Activated T-helper 1 cell treated with anti-CD3 and anti-CD28 coated beads, Interleukin-12 subunit alpha, Interleukin-12 subunit beta, Interleukin-2, Interleukin-4 antibody, amounts not matched to agents 30 ng/mL and 10 ng/mL and 1 ng/mL, durations not matched to agents 14 hours and 24 hours and 36 hours (primary cell): ENCODE results near the gene ZNF624. TPM values are rescaled to one million over a fixed set of nuclear protein-coding genes. Genes with fewer than 3 reads are reported as not detected.

Source experiments
- DNase-seq: peaks from one replicate; pipeline ENCODE4 v3.0.0; 2021; ENCODE audit warnings: low spot score
- H3K27ac Mint-ChIP-seq: one replicate; pipeline ENCODE4 v1.8.0; 2021; ENCODE audit warnings: mild to moderate bottlenecking, mixed read lengths
- H3K27me3 Mint-ChIP-seq: one replicate; pipeline ENCODE4 v1.8.0; 2022; ENCODE audit warnings: mild to moderate bottlenecking, moderate library complexity, mixed read lengths; ENCODE audit not compliant: insufficient read depth
- H3K36me3 Mint-ChIP-seq: one replicate; pipeline ENCODE4 v1.8.0; 2021; ENCODE audit warnings: low read depth, mixed read lengths
- H3K4me1 Mint-ChIP-seq: one replicate; pipeline ENCODE4 v1.8.0; 2021; ENCODE audit warnings: low read depth, mixed read lengths
- H3K4me3 Mint-ChIP-seq: one replicate; pipeline ENCODE4 v1.8.0; 2021; ENCODE audit warnings: mild to moderate bottlenecking, moderate library complexity, mixed read lengths
- H3K9me3 Mint-ChIP-seq: one replicate; pipeline ENCODE4 v1.8.0; 2021; ENCODE audit warnings: mixed read lengths
- intact Hi-C: fragments of 100-400 bp; cut with micrococcal nuclease; formaldehyde crosslinking; loops from one replicate; pipeline ENCODE4 v1.15.1; 2024
- total RNA-seq: library from RNA; stranded (reverse); gene quantifications from 2 replicates; pipeline ENCODE4 v1.2.3, GENCODE V29; 2022

The ZNF624 gene
- total RNA-seq, 1 donor from 2014 or later = 2.0 TPM

GRCh38 chr17:16584273-16584995, 69.2 kb downstream of the ZNF624 start:
- DNase-seq = peak; percentile 87
- Mint-ChIP-seq H3K4me1 (peaks cover 20% of the 10 kb centered on the region), H3K9me3 (peaks cover 4% of the 10 kb centered on the region), H3K36me3 (peaks cover 2% of the 10 kb centered on the region), H3K27ac (peak overlapping the region; percentile 15), H3K27me3 (peaks cover 32% of the 10 kb centered on the region), H3K4me3 (peak overlapping the region; percentile 80)
- intact Hi-C loops = loop anchor here (1.0 kb wide), 3 partner anchors 15 to 146 kb away; partner anchors contain the start of gene ZNF287

- peaks cover 2% of the 10 kb centered on the region for H3K36me3 Mint-ChIP-seq
- H3K9me3 Mint-ChIP-seq = peaks cover 8% of the 10 kb centered on the region
- peak overlapping the region; percentile 80 for H3K4me3 Mint-ChIP-seq
- intact Hi-C loops = loop anchor here (1.0 kb wide), 3 partner anchors 14 to 145 kb away; partner anchors contain the start of gene ZNF287
- H3K27me3 Mint-ChIP-seq = peaks cover 32% of the 10 kb centered on the region
- H3K4me1 Mint-ChIP-seq = peaks cover 18% of the 10 kb centered on the region
- no peak overlapping the region for H3K27ac Mint-ChIP-seq
- no peak for DNase-seq
Measured at GRCh38 chr17:16583781-16584180, 69.9 kb downstream of the ZNF624 start.

GRCh38 chr17:16573466-16573865, 80.2 kb downstream of the ZNF624 start:
- Mint-ChIP-seq H3K36me3 (no peaks in the 10 kb centered on the region), H3K9me3 (peaks cover 10% of the 10 kb centered on the region), H3K4me1 (peaks cover 11% of the 10 kb centered on the region), H3K4me3 (no peak overlapping the region), H3K27ac (no peak overlapping the region), H3K27me3 (peaks cover 3% of the 10 kb centered on the region)
- no peak for DNase-seq
- intact Hi-C loops = no loop called here

Other genes with a start within 250 kb of the ZNF624 start
- 38.2 and 42.2 TPM in 2 replicates for gene TRPV2, start 238.3 kb downstream of the ZNF624 start, total RNA-seq
- 1.6 TPM in 2 replicates for gene LRRC75A, start 161.7 kb downstream of the ZNF624 start, total RNA-seq
- gene ZNF287, start 84.6 kb downstream of the ZNF624 start, total RNA-seq = 4.8 and 7.1 TPM in 2 replicates
- 2.7 and 3.1 TPM in 2 replicates for gene CCDC144A, start 36.4 kb upstream of the ZNF624 start, total RNA-seq